Raji (cell line): Measurements from ENCODE around the gene PCSK6.

Experiments
- POLR2A ChIP-seq: IDR thresholded peaks from 2 replicates; pipeline ENCODE4 v1.6.1; 2011; ENCODE audit warnings: low read depth, low read length, control low read depth; ENCODE audit not compliant: insufficient read depth

Gene PCSK6

DNA sequence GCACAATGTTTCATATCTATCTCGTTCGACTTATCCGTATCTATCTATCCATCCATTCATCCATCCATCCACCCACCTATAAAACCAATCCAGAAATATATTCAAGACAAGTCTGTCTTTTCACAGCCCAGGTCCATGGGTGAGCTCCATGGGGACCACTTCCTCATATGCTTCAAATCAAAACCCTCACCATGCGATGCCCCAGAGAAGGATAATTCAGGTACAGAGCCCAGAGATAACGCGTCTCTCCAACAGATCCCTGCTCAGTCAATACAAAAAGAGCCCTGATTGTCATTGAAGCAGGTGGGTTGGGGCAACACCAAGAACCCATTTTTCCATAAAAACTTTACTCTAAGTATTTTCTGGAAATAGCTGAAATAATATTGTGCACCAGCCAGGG is 47.2 kb downstream of the PCSK6 start:
- TF ChIP-seq POLR2A = no peak

DNA sequence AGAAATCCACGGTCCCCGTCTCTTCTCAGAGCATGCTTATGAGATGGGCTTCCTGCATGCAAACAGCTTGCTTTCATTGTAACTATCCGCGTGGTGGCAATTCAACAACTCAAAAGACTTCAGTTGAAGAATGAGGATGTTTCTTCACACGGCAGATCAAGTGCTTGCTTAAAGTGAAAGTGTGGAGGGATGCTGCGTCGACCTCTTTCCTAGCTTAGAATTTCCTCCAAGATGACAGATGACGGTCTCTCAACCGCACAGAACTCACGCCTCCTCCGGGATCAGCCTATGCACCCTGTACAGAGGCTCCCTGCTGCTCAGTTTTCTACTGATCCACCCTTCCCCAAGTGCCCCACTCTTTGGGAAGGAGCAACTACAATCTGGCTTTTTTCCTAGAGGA is 47.8 kb downstream of the PCSK6 start:
- TF ChIP-seq POLR2A = no peak

DNA sequence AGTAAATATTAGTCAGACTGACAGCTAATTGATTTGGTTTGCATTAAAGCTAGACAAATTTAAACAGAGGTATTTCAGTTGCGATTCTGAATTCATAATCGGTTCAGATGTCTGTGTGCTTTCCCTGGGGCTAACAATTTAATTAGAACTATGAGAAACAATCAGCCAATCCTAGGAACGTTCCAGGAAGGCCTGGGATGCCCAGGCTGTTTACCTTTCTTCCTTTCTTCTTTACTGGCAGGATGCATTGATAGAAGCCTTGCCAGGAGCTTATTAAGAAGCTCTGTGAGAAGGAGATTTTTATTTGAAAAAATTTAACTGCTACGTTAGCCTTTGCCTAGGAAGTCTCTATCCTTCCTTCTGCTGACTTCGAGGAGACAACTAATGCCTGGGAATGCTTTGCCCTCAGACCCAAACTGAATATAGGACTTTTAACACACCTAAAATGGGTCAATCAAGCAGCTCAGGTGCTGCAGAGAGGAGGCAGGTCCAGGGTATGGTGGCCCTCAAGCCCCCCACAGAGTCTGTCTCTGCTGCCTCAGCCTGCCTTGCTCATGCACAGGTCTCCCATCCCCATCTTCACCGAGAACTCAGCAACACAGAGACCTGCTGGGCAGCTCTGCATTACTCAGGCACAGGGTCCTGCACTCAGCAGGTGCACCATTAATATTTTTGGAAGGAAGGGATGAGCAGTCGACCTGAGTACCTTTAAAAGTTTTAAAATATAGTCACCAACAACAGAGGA is 48.5 kb downstream of the PCSK6 start:
- no peak for TF ChIP-seq POLR2A

- TF ChIP-seq POLR2A = no peak
Measured at GRCh38 chr15:101439920-101440319, 49.6 kb downstream of the PCSK6 start.

DNA sequence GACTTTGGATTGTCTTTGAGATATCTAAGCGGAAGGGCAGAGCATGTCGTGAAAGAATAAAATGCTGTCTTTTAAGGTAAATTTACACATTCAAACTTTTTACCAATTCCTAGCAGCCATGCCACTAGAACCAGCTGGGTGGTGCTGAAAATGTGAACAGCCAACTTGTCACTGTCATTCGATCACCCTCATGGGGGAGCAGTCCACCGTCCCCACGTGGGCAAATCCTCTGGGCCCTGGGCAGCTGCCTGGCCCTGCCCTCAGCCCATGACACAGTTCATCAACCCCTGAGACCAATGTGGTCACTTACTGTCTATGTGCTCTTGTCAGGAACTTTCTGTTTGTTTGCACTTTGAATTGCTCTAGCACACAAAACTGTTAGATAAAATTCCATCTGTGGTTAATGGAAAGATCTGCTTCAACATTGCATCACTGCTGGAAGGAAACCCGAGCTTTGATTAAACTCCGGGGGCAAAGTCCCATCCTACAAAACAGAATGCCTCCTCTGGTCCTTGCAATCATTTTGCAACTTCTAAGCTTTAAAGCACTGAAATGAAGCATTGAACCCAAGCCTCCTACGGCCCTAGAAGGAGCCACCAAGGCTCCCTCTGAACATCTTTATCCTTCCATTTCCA is 50.1 kb downstream of the PCSK6 start:
- TF ChIP-seq POLR2A = no peak

DNA sequence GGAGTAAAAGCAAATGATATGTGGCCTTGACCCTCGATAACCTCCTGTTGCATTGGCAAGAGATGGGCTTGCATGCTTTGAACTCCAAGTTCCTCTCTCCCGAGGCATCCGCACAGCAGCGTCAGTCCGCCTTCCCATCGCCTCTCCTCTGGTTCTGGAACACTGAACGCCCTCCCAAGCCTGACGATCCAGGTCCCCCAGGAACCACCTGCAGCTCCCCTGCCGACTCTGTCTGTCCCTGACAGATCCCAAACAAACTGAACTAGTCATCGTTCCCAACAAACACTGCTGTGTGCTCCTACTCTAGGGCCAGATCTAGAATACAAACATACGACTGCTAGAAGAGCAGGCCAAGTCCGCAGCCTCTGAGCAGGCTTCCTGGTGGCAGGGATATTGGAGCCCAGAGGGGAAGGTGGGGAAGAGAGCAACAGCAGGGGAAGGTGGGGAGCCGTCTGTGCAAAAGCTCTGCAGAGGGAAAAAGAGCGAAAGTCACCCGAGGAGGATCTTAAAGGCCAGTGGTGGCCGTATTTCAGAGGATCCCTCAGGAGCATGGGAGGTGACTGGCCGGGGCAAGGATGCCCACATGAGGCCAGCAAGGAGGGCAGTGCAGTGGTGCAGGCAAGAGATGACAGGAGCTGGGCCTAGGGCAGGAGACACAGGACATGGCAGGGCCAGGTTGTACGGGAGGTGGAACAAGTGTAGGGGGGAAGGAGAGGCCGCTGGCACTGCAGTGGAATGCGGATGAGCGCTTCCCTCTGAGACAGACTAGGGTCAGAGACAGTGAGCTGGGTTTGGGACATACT is 50.8 kb downstream of the PCSK6 start:
- no peak for TF ChIP-seq POLR2A

DNA sequence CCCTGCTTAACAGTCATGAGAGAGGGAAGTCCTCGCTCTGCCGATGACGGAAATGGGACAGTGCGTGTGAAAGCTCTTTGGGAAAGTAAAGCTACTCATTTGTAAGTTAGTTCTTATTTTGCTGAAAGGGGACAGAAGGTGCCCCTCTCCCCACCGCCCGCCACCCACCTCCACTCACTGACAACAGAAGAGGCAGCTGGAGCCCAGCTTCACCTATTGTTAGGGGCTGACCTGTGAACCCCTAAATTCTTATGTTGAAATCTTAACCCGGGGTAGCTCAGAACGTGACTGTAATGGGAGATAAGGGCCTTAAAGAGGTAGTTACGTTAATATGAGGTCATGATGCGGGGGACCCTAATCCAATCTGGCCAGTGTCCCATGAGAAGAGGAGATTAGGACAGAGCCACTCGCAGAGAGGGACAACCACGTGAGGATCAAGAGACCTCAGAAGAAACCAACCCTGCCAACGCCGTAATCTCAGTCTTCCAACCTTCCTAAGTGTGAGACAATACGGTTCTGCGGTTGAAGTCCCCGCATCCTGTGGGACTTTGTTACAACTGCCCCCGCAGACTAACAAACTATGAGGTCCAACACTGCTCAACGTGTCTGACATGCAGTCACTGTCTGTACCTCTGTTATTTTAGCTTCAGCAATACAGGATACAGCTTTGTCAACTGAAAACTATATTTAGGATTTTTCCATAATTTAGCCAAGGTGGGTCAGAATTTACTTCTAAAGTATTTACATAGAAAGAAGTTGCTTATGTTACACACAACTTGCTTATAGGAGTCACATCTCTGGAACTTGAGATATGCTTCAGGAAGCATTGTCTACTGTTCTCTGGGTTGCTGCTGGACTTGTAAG is 51.7 kb downstream of the PCSK6 start:
- TF ChIP-seq POLR2A = no peak

DNA sequence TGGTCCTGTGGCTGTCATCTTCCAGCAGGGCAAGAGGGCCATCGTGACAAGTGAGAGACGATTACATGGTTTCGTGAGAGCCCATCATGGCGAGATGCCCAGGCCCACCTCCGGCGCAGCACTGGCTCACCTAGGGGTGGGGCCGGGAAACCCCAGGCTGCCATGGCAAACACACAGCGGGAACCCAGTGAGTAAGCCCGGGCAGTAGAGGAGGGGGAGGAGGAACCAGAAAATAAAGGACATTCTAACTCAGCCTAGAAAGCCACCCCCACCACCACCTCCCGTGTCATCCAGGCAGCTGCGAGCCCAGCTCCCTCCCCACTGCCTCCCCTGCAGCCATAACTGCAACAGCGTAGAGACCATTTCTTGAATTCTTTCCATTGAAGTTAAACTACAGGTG is 52.3 kb downstream of the PCSK6 start:
- TF ChIP-seq POLR2A = no peak

GRCh38 chr15:101436526-101436925 is 53.0 kb downstream of the PCSK6 start:
- TF ChIP-seq POLR2A = no peak

DNA sequence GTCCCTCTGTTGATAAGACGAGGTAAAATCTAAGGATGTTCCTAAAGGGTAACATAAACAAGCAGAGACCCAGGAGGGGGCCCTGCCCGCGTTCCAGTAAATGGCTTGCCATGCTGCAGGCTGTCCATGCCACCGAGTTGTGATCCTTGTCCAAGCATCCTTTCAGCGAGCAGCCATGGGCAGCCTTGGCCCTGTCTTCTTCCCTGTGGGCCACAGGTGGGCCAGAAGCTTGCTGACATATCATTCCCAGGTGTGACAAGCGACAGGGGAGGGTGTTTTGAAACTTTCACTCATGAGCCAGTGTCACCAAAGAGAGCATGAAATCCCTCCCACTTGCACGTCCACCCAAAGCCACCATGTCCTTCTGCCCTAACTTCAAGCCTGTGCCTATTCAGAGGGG is 53.7 kb downstream of the PCSK6 start:
- TF ChIP-seq POLR2A = no peak

DNA sequence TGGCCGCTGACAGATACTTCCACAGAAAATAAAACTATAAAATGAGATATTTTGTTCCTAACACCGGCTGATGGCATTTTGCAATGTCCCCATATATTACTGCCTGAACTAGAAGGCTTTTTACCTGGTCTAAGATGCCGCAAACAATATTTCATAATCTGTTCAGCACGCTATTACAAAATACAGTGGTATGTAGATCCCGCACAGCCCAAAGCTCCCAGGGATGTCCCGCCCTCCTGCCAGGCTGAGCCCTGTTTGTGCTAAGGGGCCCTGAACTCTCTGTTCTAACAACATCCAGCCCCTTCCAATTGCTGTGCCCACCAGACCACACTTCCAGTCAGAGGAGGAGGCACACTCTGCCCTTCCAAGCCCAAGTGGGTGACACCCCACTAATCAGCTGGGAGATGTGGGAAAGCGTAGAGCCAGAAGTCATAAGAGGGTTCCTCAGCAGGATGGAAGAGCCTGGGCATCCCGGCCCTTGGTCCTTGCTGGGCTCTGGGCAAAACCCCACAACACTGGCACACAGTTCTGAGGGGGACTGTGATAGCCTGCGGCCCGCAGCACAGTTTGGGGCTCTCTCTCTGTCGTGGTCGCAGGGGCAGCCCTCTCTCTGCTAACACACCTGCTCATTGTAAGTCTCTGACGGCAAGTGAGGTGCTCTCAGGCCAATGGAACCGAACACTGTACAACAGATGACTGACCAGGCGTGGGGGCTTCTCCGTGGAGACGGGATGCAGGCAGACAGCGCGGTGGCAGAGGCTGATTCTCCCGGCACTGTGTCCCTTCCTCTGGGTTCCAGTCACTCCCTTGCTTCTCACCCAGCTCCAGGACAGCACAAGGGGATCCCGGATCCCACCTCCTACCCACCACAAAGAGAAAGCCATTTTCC is 55.2 kb downstream of the PCSK6 start:
- TF ChIP-seq POLR2A = no peak

DNA sequence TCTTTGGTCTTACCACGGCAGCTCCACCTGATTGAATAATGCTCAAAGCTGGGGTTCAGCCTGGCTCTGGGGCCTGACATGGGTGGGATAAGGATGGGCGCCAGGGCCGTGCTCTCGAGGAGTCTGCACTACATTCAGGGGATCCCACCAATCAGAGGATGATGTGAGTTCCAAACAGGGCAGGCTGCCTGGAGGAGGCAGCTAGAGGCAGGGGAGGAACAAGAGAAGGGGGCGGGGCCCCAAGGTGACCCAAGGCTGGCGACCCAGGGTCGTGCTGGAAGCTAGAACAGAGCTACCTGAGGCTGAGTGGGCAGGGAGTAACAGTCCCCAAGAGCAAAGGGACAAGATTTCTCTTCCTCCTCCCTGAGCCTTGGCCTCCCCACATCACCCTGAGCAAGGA is 56.1 kb downstream of the PCSK6 start:
- no peak for TF ChIP-seq POLR2A

DNA sequence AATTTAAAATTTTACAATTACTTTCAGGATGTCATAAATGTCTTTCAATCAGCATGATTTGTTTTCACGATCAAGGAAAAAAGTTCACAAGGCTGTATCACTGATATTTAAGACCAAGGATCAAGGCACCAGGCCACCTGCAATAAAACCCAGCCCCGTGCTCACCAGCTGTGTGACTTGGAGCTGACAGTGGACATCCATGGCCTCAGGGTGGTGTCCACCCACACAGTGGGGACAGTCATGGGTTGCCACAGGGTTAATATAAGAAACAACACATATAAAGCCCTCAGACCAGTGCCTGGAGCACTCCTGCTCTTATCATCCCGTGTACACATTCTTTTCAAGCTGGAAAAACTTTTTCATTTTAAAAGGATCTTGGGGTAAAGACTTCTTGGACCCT is 56.5 kb downstream of the PCSK6 start:
- no peak for TF ChIP-seq POLR2A

GRCh38 chr15:101431748-101432147 is 57.8 kb downstream of the PCSK6 start:
- TF ChIP-seq POLR2A = no peak

GRCh38 chr15:101431301-101431700 is 58.2 kb downstream of the PCSK6 start:
- TF ChIP-seq POLR2A = no peak

- no peak for TF ChIP-seq POLR2A
Measured at GRCh38 chr15:101429646-101430045, 59.9 kb downstream of the PCSK6 start.
